Endometrium (tissue), 2 donors: ENCODE data around the gene ZBTB24.

Experiments
- FAIRE-seq: peaks from 2 replicates; lab custom pipeline; 2012; peaks lifted over from hg19 to GRCh38; lab: Jason Lieb, UNC
- donor health status: control.
- donor health status: control.

Gene ZBTB24

DNA sequence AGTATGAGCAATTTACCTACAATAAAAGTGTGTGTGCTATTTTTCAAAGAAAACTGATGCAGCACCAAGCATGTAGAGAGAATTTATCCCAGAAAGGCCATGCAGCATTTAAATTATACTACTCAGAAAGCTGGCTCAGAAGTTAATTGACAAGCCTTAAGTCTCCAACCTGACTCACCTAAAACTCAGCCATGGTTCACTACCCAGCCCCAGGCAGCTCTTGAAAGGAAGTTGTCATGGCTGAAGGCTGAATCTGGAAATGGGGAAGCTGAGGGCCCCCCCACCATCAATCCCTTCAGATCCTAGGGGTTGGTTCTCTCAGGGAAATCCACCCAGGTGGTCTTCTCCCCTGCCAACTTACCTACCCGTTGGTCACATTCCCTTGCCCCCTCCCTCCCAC, 62.3 kb downstream of the ZBTB24 start:
- no peak for FAIRE-seq

DNA sequence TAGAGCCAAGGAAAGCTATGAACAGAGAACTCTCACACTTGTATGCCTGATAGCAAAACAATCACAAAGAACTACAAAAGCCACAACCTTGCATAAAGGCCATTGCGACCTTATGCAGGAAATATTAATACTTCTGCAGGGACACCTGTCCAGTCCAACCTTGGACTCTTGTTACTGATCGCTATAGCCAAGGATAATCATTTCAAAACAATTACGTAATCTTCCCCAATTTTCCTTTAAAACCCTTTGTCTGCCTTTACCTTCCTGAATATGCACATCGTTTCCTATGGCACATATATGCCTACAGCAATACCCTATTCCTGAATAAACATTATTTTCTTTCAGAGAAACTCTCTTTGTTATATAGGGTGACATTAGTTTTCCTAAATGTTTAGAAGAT, 65.4 kb downstream of the ZBTB24 start:
- FAIRE-seq = no peak
